Activated B cell treated with CpG ODN at 0.5 μM for 24 hours (primary cell): ENCODE measurements around the gene C2orf81. TPM values are rescaled to one million over a fixed set of nuclear protein-coding genes. Genes with fewer than 3 reads are reported as not detected.

ENCODE experiments used
- ATAC-seq: fragments of 200-7000 bp; cut with Tn5 transposase; one replicate; pipeline ENCODE4 v1.10.0; 2021; ENCODE audit warnings: low read depth, mild to moderate bottlenecking, moderate library complexity
- CTCF ChIA-PET: fragments of 350-600 bp; sonication (Branson Sonifier 250); formaldehyde crosslinking; loops from one replicate; lab custom pipeline; 2021; ENCODE audit warnings: antibody characterized with exemption; lab: Charles Lee
- POLR2A ChIA-PET: fragments of 350-600 bp; sonication (Branson Sonifier 250); formaldehyde crosslinking; loops from one replicate; lab custom pipeline; 2021; ENCODE audit warnings: antibody characterized with exemption; lab: Charles Lee
- DNase-seq: peaks from one replicate; pipeline ENCODE4 v3.0.0; 2022
- H3K27ac Mint-ChIP-seq: one replicate; pipeline ENCODE4 v1.8.0; 2020; ENCODE audit warnings: mixed read lengths
- H3K27me3 Mint-ChIP-seq: one replicate; pipeline ENCODE4 v1.8.0; 2021; ENCODE audit warnings: mixed read lengths
- H3K36me3 Mint-ChIP-seq: one replicate; pipeline ENCODE4 v1.8.0; 2021; ENCODE audit warnings: low read depth, mixed read lengths
- H3K4me1 Mint-ChIP-seq: one replicate; pipeline ENCODE4 v1.8.0; 2021; ENCODE audit warnings: mixed read lengths
- H3K4me3 Mint-ChIP-seq: one replicate; pipeline ENCODE4 v1.8.0; 2020; ENCODE audit warnings: mild to moderate bottlenecking, mixed read lengths
- H3K9me3 Mint-ChIP-seq: one replicate; pipeline ENCODE4 v1.8.0; 2020; ENCODE audit warnings: mixed read lengths
- intact Hi-C: fragments of 100-400 bp; cut with micrococcal nuclease; formaldehyde crosslinking; loops from one replicate; pipeline ENCODE4 v1.15.1; 2024
- total RNA-seq: library from RNA; stranded (reverse); gene quantifications from 2 replicates; pipeline ENCODE4 v1.2.3, GENCODE V29; 2022
- TF ChIP-seq, protein P1 (sequence below): fragments of 200-600 bp; IDR thresholded peaks from one replicate; pipeline ENCODE4 v1.8.0; 2022; ENCODE audit warnings: antibody characterized with exemption, mild to moderate bottlenecking

C2orf81 gene
- total RNA-seq, 1 donor from 2014 or later = 5.5 TPM

DNA sequence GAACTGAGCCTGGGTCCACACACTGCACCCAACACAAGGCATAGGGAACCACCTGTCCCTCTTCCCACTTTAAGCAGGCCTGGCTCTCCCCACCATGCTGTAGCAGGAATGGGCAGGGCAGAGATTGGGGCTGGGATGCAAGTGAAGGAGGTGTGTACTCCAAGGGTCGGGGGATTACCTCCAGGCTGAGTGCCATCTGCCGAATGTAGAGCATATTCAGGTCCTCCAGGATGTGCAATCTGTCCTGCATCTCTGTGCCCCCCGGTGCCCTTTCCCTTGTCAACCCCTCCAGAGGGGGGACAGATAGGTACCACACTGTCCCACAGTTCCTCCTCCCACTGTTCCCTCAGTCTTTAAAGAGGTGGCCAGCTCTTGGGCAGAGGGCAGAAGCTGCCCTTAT is 18.0 kb upstream of the C2orf81 start:
- POLR2A ChIA-PET = interaction anchor here (1.0 to 3.2 kb wide), 11 partner anchors 8 to 132 kb away, joined by 3 to 24 read pairs (median 8); partner anchors contain the start of genes AUP1, C2orf81, HTRA2 and INO80B
- Mint-ChIP-seq H3K9me3 (no peaks in the 10 kb centered on the region), H3K27ac (no peak overlapping the region), H3K4me3 (peak overlapping the region; percentile 1), H3K36me3 (no peaks in the 10 kb centered on the region), H3K27me3 (peaks cover 10% of the 10 kb centered on the region), H3K4me1 (peaks cover 50% of the 10 kb centered on the region)
- TF ChIP-seq, protein P1, sequence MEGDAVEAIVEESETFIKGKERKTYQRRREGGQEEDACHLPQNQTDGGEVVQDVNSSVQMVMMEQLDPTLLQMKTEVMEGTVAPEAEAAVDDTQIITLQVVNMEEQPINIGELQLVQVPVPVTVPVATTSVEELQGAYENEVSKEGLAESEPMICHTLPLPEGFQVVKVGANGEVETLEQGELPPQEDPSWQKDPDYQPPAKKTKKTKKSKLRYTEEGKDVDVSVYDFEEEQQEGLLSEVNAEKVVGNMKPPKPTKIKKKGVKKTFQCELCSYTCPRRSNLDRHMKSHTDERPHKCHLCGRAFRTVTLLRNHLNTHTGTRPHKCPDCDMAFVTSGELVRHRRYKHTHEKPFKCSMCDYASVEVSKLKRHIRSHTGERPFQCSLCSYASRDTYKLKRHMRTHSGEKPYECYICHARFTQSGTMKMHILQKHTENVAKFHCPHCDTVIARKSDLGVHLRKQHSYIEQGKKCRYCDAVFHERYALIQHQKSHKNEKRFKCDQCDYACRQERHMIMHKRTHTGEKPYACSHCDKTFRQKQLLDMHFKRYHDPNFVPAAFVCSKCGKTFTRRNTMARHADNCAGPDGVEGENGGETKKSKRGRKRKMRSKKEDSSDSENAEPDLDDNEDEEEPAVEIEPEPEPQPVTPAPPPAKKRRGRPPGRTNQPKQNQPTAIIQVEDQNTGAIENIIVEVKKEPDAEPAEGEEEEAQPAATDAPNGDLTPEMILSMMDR = no peak
- no peak for ATAC-seq
- CTCF ChIA-PET = no interaction called here
- intact Hi-C loops = no loop called here
- DNase-seq = no peak

DNA sequence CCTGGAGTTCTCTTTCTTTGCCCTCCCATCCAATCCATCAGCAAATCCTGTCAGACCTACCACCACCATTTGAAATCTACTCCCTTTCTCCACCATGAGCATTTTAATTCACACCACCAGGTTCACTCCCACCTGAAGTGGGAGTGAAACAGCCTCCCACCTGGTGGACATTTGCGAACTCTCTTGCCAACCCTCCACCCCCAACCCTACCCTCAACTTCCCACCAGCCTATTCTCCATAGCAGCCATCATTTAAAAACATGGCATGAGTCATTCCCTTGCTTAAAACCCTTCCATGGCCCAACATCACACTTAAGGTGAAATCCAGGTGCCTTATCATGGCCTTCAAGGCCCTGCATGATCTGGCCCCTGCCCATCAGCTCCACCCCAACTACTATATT is 16.8 kb upstream of the C2orf81 start:
- H3K36me3 Mint-ChIP-seq = no peaks in the 10 kb centered on the region
- H3K9me3 Mint-ChIP-seq = no peaks in the 10 kb centered on the region
- ATAC-seq = no peak
- ChIA-PET CTCF (no interaction called here), POLR2A (interaction anchor here (3.2 kb wide), 1 partner anchor 20 kb away, joined by 24 read pairs; the partner anchor contains the start of gene WBP1)
- peaks cover 6% of the 10 kb centered on the region for H3K27me3 Mint-ChIP-seq
- no peak overlapping the region for H3K27ac Mint-ChIP-seq
- intact Hi-C loops = no loop called here
- no peak overlapping the region for H3K4me3 Mint-ChIP-seq
- DNase-seq = no peak
- H3K4me1 Mint-ChIP-seq = peaks cover 48% of the 10 kb centered on the region
- TF ChIP-seq, protein P1 = no peak

DNA sequence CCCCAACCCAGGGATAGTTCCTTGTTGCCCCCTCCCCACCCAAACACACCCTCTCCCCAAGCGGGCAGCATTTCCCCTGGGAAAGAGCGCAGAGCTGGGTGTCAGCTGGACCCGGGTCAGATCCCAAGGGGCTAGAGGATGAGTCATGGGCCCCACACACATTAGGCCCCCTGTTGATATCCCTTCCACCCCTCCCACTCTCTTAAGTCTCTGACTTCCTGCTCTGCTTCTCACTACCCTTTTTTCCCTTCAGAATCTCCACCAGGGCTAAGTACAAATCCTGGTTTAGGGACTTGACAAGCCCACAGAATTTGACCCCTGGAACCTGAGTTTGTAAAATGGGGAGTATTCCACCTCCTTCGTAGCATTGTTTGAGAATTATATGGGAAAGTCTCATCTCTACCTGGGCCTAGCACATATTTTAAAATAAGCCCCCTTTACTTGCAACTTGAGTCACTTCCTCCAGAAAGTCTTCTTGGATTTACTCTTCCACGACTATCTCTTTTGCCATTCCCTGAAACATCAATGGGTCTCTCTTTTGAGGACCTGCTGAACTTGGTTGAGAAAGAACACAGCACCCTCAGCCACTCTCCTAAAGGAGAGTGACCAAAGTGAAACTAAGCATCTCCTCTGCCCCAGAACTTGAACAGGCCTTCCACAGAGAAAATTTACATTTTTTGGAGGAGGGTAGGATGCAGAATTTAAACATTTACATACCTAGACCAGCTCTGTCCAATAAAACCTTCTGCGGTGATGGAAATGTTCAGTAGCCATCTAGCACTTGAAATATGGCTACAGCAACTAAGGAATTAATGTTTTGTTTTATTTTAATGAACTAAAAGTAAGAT is 15.7 kb upstream of the C2orf81 start:
- Mint-ChIP-seq H3K27ac (peak overlapping the region; percentile 38), H3K4me1 (peaks cover 45% of the 10 kb centered on the region), H3K27me3 (peaks cover 2% of the 10 kb centered on the region), H3K36me3 (no peaks in the 10 kb centered on the region), H3K4me3 (peak overlapping the region; percentile 47), H3K9me3 (no peaks in the 10 kb centered on the region)
- intact Hi-C loops = no loop called here
- ChIA-PET CTCF (no interaction called here), POLR2A (interaction anchor here (0.6 kb wide), 1 partner anchor 26 kb away, joined by 3 read pairs; no protein-coding TSS in a partner anchor)
- DNase-seq = no peak
- ATAC-seq = peak; percentile 52
- TF ChIP-seq, protein P1 = no peak

DNA sequence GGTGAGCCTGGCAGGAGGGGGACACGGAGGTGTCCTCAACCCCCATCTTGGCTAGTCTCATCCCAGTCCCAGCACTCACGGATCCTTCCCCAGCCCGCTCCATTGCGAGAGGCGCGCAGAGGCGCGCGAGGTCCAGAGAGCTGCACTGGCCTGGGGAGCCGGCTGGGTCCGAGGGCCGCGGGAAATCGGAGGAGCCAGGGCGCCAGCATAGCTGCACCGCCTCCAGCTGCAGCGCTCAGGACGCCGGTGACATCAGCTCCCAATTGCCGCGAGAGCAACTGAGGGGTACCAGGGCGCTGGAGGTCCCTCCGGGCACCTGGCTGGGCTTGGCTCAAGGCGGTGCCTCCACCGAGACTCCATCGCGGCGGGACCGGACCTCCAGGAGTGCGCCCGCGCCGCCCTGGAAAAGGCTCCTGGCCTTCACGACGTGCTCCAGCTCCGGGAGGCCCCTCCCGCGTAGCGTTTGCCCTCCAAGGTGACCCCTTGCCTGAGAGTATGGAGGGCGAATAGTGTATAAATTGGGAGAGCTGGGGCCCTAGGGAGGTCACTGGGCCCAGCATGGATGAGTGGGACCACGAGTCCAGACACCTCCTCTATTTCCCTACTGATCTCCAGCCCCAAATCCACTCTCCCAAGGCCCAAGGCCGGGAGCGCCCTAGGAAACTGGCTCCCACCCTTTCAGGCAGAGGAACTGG is 14.8 kb upstream of the C2orf81 start:
- ATAC-seq (no peak), DNase-seq (no peak)
- Mint-ChIP-seq H3K27ac (no peak overlapping the region), H3K4me3 (peak overlapping the region; percentile 28), H3K9me3 (no peaks in the 10 kb centered on the region), H3K4me1 (peaks cover 43% of the 10 kb centered on the region), H3K27me3 (peaks cover 2% of the 10 kb centered on the region), H3K36me3 (no peaks in the 10 kb centered on the region)
- ChIA-PET POLR2A (interaction anchor here (0.6 to 1.0 kb wide), 2 partner anchors 7 to 27 kb away, joined by 3 read pairs; no protein-coding TSS in a partner anchor), CTCF (interaction anchor here (1.0 kb wide), 1 partner anchor 97 kb away, joined by 3 read pairs; no protein-coding TSS in a partner anchor)
- TF ChIP-seq, protein P1 = no peak
- intact Hi-C loops = no loop called here

DNA sequence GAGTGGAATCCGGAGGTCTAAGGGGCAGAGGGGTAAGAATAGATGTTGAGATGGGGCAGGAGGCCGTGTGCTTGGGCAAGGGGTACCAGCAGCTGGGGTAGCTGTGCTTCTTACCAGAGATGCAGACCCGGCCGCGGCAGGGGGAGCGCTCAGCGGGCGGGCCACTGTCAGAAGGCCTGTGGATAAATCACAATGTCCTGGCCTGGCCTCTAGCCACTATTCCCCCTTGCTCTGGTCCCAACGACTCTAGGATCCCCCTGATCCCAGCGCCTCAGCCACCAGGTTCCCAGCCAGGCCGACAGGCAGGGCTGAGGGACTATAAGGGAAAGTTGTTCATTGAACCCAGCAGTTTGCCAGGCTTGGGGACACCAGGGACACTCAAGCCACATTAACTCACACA is 9.1 kb upstream of the C2orf81 start:
- POLR2A ChIA-PET = interaction anchor here (1.3 kb wide), 1 partner anchor 9 kb away, joined by 3 read pairs; no protein-coding TSS in a partner anchor
- no peaks in the 10 kb centered on the region for H3K4me1 Mint-ChIP-seq

More for the DNA sequence above, 9.1 kb upstream of the C2orf81 start:
- H3K36me3 Mint-ChIP-seq = peaks cover 20% of the 10 kb centered on the region
- DNase-seq (no peak), ATAC-seq (no peak)
- no peaks in the 10 kb centered on the region for H3K27me3 Mint-ChIP-seq
- no peaks in the 10 kb centered on the region for H3K9me3 Mint-ChIP-seq
- no peak overlapping the region for H3K27ac Mint-ChIP-seq
- intact Hi-C loops = no loop called here
- TF ChIP-seq, protein P1 = no peak
- no peak overlapping the region for H3K4me3 Mint-ChIP-seq
- CTCF ChIA-PET = no interaction called here
